Ectodermal cell (in vitro differentiated cells): ENCODE data around the gene GRK6.
A peak's percentile ranks its signal among the peaks of the same experiment; 100 is the strongest.

Experiments used
- H3K27ac ChIP-seq: 2 replicates; pipeline ENCODE4 v1.7.0; 2013; ENCODE audit warnings: mild to moderate bottlenecking, low read depth, low read length; ENCODE audit not compliant: insufficient read depth, poor library complexity, severe bottlenecking
- H3K27me3 ChIP-seq: 2 replicates; pipeline ENCODE4 v1.7.0; 2013; ENCODE audit warnings: mild to moderate bottlenecking, low read length; ENCODE audit not compliant: insufficient read depth, control insufficient read depth, poor library complexity, severe bottlenecking
- H3K36me3 ChIP-seq: one replicate; pipeline ENCODE4 v1.7.0; 2013; ENCODE audit warnings: low read length; ENCODE audit not compliant: control insufficient read depth, insufficient read depth
- H3K4me1 ChIP-seq: one replicate; pipeline ENCODE4 v1.7.0; 2013; ENCODE audit warnings: low read length; ENCODE audit not compliant: control insufficient read depth, insufficient read depth
- H3K4me3 ChIP-seq: 2 replicates; pipeline ENCODE4 v1.7.0; 2013; ENCODE audit warnings: low read depth, low read length, control low read depth; ENCODE audit not compliant: insufficient read depth
- H3K9me3 ChIP-seq: 2 replicates; pipeline ENCODE4 v1.7.0; 2013; ENCODE audit warnings: mild to moderate bottlenecking, low read length, moderate library complexity; ENCODE audit not compliant: control insufficient read depth
- WGBS, 2 experiments: methylation state at CpG; one replicate each; pipeline ENCODE4 v1.1.7; 2013; ENCODE audit warnings: missing lambda C conversion rate in 2 of 2; 5-methylcytosine and 5-hydroxymethylcytosine counted together

GRK6 gene

GRCh38 chr5:177472460-177473442 lies 46.3 kb downstream of the GRK6 start:
- WGBS, 2 experiments, result 0% methylated on average over 93 of the region's 93 CpGs
- Histone ChIP-seq H3K36me3 (peaks cover 6% of the 10 kb centered on the region), H3K27ac (peak overlapping the region; percentile 95), H3K4me3 (peak overlapping the region; percentile 95), H3K27me3 (no peaks in the 10 kb centered on the region), H3K4me1 (peaks cover 41% of the 10 kb centered on the region), H3K9me3 (no peaks in the 10 kb centered on the region)

GRCh38 chr5:177473443-177474001 lies 47.0 kb downstream of the GRK6 start, which contains the start of gene DBN1:
DBN1 (minus strand) TSS chr5:177473634; CDS start chr5:177473521, 113 bp downstream.
- Histone ChIP-seq H3K4me1 (peaks cover 41% of the 10 kb centered on the region), H3K27ac (peak within 1 kb of the TSS; percentile 95), H3K36me3 (no peaks in the 10 kb centered on the region), H3K9me3 (no peaks in the 10 kb centered on the region), H3K27me3 (no peaks in the 10 kb centered on the region), H3K4me3 (peak within 1 kb of the TSS; percentile 95)
- whole genome bisulfite sequencing, 2 experiments, result 0% methylated on average over 59 to 67 of the region's 69 CpGs

GRCh38 chr5:177474002-177474476 lies 47.6 kb downstream of the GRK6 start:
- Histone ChIP-seq H3K9me3 (no peaks in the 10 kb centered on the region), H3K4me3 (no peak overlapping the region), H3K27ac (no peak overlapping the region), H3K4me1 (peaks cover 41% of the 10 kb centered on the region), H3K27me3 (no peaks in the 10 kb centered on the region), H3K36me3 (no peaks in the 10 kb centered on the region)
- WGBS, 2 experiments, result 51 to 54% methylated on average over 7 of the region's 7 CpGs

DNA sequence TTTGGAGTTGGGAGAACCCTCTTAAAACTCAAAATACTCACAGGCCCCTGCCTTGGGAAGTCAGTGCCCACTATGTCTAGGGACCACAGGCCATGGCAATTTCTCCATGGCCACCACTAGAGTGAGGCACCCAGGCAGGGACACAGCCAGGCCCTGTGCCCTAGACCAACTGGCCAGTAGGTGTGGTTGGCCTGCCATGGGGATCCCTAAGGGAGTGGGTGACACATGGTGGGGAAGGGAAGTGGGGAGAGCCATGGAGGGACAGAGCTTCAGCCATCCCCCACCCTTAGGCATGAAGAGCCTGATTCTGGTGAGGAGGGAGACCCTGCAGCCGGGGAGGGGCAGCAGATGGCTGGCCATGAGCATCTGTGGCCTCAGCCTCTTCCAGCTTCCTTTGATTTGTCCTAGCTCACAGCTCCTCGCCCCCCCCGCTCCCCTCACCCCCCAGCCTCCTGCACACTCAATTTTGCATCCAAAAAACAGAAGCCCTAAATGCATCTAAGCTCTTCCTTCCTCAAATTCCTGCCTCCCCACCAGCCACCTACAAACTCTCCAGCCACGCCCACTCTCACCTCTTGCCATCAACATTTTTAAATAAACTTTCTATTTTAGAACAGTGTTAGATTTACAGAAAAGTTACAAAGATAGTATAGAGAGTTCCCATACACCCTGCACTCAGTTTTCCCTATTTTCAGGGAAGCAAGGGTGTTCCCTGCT lies 48.5 kb downstream of the GRK6 start:
- Histone ChIP-seq H3K27ac (no peak overlapping the region), H3K4me1 (peaks cover 33% of the 10 kb centered on the region)
- 57 to 66% methylated on average over 4 of the region's 4 CpGs for WGBS, 2 experiments

DNA sequence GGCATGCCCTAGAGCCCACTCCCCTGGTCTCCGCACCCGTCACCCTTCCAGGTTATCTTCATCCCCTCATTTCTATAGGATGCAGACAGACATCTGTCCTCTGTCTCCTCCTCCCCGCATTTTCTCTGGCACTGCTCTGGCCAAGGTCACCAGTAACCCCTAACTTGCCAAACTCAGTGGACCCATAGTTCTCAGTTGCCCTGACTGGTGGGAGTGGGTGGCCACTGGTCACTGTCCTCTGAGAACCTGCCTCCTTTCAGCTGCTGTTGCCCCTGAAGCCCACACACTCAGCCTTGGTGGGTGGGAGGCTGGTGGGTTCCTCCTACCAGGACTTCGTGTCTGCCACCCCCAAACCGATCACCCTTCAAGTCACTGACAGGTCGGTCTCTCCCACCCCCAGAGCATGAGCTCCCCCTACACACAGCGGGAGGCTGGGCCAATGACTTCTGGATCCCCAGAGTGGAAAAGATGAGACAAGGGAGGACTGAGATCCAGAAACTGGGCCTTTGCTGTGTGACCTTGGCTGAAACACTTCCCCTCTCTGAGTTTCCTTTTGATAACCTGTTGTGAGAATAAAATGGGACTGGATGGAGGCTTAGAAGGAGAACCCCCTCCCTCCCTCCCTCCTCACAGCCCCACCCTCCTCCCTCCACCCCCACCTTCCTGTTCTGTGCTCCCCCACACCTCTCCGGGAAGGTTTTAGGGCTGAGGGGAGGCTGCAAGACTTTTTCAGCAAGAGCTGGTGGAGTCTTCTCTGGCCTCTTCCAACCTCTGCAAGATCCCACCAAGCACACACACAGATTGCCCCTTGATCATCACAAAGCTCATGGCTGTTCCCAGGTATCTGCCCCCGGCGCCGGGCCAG lies 49.3 kb downstream of the GRK6 start:
- Histone ChIP-seq H3K4me3 (no peak overlapping the region), H3K27me3 (no peaks in the 10 kb centered on the region), H3K4me1 (peaks cover 25% of the 10 kb centered on the region), H3K9me3 (no peaks in the 10 kb centered on the region), H3K36me3 (no peaks in the 10 kb centered on the region), H3K27ac (no peak overlapping the region)
- 77 to 80% methylated on average over 10 to 11 of the region's 11 CpGs for WGBS, 2 experiments

More for the DNA sequence above, 48.5 kb downstream of the GRK6 start:
- Histone ChIP-seq H3K27me3 (no peaks in the 10 kb centered on the region), H3K9me3 (no peaks in the 10 kb centered on the region), H3K4me3 (no peak overlapping the region), H3K36me3 (no peaks in the 10 kb centered on the region)

DNA sequence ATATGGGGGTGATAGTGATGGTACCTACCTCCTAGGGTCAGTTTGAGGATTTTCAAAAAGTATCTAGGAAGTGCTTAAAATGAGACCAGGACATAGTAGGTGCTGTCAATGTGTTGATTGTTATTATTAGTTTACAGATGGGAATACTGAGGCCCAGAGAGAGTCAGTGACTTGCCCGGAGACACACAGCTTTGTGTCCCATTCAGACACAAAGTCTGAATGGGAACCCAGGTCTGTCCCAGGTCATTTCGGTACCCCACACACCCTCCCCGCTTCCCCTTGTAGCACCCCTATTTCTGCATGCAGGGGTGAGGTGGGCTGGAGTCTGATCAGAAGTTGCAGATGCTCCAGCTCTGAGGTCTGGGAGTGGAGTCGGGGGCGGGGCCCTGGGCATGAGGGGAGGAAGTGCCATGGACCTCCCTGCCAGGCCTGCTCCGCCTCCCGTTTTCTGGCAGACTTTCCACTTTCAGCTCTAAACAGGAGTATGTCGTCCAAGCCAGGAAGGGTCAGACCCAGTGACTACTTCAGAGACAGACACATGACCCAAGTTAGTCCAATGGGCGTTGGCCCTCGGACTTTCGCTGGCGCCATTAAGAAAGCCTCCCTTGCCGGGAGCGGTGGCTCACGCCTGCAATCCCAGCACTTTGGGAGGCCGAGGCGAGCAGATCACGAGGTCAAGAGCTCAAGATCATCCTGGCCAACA lies 50.2 kb downstream of the GRK6 start:
- Histone ChIP-seq H3K36me3 (no peaks in the 10 kb centered on the region), H3K27me3 (no peaks in the 10 kb centered on the region), H3K4me3 (no peak overlapping the region), H3K4me1 (peaks cover 17% of the 10 kb centered on the region), H3K9me3 (no peaks in the 10 kb centered on the region), H3K27ac (no peak overlapping the region)
- WGBS, 2 experiments, result 85 to 91% methylated on average over 18 of the region's 18 CpGs

GRCh38 chr5:177477701-177478477 lies 51.4 kb downstream of the GRK6 start:
- H3K4me1 ChIP-seq, result peaks cover 12% of the 10 kb centered on the region
- H3K9me3 ChIP-seq, result no peaks in the 10 kb centered on the region
- WGBS, 2 experiments, result 93 to 95% methylated on average over 13 of the region's 13 CpGs
- H3K36me3 ChIP-seq, result no peaks in the 10 kb centered on the region
- no peak overlapping the region for H3K4me3 ChIP-seq
- H3K27me3 ChIP-seq, result no peaks in the 10 kb centered on the region
- H3K27ac ChIP-seq, result no peak overlapping the region

DNA sequence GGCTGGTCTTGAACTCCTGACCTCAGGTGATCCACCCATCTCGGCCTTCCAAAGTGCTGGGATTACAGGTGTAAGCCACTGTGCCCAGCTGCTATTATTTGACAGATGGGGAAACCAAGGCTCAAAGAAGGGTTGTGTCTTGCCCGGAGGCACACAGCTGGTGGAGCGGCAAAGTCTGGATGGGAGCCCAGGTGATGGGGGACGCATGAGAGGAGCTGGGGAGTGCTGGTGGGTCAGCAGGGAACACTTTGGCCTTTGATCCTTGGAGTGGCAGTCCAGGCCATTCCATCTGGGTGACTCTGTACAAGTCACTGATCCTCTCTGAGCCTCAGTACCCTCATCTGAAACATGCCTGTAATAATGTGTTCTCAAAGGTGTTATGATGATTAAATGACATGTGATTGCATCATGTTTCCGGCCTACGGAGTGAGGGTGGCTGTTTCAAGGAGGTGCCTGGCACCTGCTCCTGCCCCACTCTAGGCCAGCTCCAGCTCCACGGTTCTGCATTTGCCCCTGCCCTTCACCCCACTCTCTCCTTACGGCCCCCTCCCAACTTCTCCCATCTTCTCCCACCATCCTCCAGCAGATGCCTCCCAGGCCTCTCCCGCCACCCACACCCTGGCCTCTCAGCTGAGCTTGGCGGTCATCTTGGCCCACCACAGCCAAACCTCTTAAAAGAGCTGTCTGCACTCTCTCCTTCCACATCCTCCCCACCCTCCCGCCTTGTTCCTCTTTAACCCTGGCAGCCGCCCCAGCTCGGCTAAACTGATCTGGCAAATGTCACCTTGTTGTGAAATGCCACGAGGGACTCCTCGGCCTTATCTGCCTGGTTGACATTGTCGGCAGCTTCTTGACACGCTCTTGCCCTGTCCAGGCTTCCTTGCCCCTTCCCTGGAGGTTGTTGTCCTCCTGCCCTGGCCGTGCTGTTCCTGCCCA lies 52.5 kb downstream of the GRK6 start:
- Histone ChIP-seq H3K27me3 (no peaks in the 10 kb centered on the region), H3K36me3 (peaks cover 6% of the 10 kb centered on the region), H3K9me3 (no peaks in the 10 kb centered on the region), H3K4me1 (peaks cover 9% of the 10 kb centered on the region), H3K4me3 (no peak overlapping the region), H3K27ac (no peak overlapping the region)
- 87 to 89% methylated on average over 18 of the region's 18 CpGs for WGBS, 2 experiments
